Retinal pigment epithelial cell (primary cell): ENCODE results near the gene IQCF5.

Experiments
- DNase-seq: peaks from one replicate; pipeline ENCODE4 v3.0.0-alpha.2; 2010; ENCODE audit warnings: low read depth
- H3K4me3 ChIP-seq: 2 replicates; pipeline ENCODE4 v1.5.1; 2011; ENCODE audit warnings: mild to moderate bottlenecking, low read length, control low read depth, moderate library complexity
- CTCF ChIP-seq: conservative IDR thresholded peaks from 2 replicates; pipeline ENCODE4 v1.5.1; 2011; ENCODE audit warnings: low read depth, low read length, control low read depth, inconsistent platforms

The IQCF5 gene

GRCh38 chr3:51830345-51830744 lies 45.1 kb downstream of the IQCF5 start:
- no peak for TF ChIP-seq CTCF
- no peak for DNase-seq
- no peak overlapping the region for H3K4me3 ChIP-seq

GRCh38 chr3:51828297-51828696 lies 47.1 kb downstream of the IQCF5 start:
- DNase-seq, result no peak
- no peak overlapping the region for H3K4me3 ChIP-seq
- TF ChIP-seq CTCF, result no peak
